GM19328 (cell line): ENCODE measurements around the gene DNM2.
"Not testable (repeated sequence)": the region's sequence is repeated elsewhere in the genome, so short reads cannot be mapped to it uniquely, and the experiment has no call there.

Experiments used
- ATAC-seq: cut with Tn5 transposase; IDR thresholded peaks from one replicate; pipeline ENCODE4 v1.9.1; 2021; ENCODE audit warnings: mild to moderate bottlenecking, moderate library complexity; ENCODE audit not compliant: unreplicated experiment

DNM2 gene

DNA sequence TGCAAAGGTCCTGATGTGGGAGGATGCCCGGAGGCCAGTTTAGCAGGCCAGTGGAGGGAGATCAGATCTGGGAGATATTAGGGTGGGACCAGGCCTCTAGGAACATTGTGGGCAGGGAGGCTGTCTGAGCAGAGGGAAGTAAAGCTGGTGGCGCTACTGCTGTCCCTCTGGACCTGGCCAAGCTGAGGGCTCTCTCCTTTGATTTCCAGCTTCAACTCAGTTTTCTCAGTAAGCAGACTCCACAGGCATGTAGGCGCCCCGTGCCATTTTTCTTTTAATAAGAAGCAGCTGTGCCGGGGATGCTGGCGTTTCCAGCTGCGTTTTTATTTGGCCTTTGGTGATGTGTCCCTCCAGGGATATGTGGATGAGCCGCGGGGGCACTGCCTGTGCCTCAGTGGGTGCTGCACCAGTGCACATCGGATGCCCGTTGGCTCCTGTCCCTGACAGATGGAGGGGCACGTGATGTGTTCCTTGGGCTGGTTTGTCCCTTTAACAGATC, 6.7 kb downstream of the DNM2 start:
- ATAC-seq: no peak

DNA sequence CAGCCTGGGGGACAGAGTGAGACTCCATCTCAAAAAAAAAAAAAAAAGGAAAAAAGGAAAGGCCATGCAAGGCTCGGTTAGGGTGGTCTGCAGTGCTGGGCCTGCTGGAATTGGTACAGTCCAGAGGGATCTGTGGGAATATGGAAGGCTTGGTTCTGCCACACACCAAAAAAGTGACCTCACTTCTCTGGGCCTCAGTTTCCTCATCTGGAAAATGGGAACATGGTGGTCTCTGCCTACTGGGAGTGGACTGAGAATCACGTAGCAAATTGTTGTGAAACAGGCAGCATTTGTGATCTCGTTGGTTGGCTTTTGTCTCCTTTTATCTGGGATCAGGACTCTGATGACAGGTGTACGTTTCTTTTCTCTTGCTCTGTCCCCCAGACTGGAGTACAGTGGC, 7.5 kb downstream of the DNM2 start:
- no peak for ATAC-seq

DNA sequence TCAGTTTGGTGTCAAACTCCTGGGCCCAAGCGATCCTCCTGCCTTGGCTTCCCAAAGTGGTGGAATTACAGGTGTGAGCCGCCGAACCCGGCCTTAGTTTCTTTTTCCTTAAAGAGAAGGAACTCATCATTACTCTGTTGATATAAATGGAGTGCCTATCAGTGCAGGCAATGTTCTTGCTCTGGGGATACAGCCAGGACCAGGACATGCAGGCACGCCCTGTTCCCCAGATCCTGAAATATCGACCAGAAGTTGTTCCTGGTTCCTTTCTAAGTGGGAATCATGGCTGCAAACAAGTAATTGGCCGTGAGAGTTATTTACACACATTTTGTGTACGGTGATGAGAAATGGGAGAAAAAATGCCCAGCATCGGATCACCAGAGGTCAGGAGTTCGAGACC, 8.4 kb downstream of the DNM2 start:
- ATAC-seq: no peak

- no peak for ATAC-seq
Measured at GRCh38 chr19:10727685-10728201, 9.9 kb downstream of the DNM2 start.

GRCh38 chr19:10729411-10729810, 11.5 kb downstream of the DNM2 start:
- ATAC-seq: no peak

DNA sequence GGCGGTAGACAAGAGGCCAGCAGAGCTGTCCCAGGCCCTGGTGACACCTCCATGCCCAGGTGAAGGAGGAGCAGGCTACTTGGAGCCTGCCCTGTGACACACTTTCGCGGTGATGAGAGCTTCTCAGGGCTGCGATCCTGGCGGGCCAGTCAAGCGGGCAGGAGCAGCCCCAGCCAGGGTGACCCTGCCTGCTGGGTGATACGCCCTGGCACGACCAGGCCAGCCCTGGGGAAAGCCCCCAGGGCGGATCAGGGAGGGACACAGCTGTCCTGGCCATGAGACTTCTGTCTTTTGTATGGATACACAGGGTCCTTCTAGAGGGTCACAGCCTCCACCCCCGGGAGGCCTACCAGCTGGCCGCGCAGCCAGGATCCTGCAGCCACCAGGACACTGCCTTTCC, 13.1 kb downstream of the DNM2 start:
- ATAC-seq: no peak

DNA sequence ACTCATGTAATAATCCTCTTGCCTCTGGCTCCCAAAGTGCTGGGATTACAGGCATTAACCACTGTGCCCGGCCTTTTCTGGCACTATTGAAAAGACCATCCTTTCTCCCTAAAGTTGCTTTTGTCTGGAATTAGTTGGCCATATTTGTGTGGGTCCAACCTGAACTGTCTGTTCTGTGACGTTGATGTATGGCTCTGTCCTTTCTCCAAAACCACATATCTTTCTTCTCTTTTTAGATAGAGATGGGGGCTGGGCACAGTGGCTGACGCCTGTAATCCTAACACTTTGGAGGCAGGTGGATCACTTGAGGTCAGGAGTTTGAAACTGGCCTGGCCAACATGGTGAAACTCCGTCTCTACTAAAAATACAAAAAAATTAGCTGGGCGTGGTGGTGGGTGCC, 17.9 kb downstream of the DNM2 start:
- ATAC-seq: no peak

- ATAC-seq: no peak
Measured at GRCh38 chr19:10736189-10736588, 18.3 kb downstream of the DNM2 start.

- ATAC-seq: no peak
Measured at GRCh38 chr19:10736916-10737551, 19.2 kb downstream of the DNM2 start.

- no peak for ATAC-seq
Measured at GRCh38 chr19:10737722-10738121, 19.8 kb downstream of the DNM2 start.

- no peak for ATAC-seq
Measured at GRCh38 chr19:10740798-10741197, 22.9 kb downstream of the DNM2 start.

DNA sequence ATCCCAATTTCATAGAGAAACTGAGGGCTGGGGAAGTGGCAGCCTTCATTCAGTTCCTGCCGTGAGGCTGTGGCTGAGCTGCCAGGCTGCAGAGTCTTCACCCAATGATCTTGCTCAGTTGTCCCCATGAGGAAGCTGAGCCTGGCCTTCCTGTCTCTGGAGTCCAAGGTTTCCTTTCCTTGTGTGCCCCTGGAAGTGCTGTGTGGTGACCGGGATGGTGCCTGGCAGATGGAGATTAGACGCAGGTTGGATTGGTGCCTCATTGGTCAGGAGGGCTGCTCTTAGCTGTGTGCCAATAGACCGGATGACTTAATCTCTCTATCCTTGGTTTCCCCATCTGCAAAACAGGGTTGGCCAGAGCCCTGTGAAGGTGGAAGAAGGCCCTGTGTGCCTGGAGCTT, 24.6 kb downstream of the DNM2 start:
- ATAC-seq: no peak

- no peak for ATAC-seq
Measured at GRCh38 chr19:10744253-10744798, 26.4 kb downstream of the DNM2 start.

DNA sequence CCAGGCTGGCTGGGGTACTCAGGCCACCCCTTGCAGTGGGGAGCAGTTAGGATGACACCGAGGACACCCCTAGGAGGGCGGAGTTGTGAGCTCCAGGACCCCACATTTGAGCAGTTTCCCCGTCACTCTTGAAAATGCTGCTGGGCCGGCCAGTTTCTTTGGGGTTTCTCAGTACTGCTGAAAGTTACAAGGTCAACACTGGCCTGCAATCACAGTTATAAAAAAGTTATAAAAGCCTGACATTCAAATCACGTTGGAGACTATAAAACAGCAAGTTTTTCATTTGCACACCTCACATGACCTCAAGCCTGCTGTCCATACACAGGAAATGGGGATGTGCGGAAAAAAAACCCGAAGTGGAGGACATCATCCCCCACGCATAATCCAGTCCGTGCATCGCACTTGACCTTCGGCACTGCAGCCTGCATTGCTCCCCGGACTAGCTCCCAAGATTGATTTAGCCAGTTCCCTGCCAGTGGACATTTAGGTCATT, 27.0 kb downstream of the DNM2 start:
- ATAC-seq: no peak

DNA sequence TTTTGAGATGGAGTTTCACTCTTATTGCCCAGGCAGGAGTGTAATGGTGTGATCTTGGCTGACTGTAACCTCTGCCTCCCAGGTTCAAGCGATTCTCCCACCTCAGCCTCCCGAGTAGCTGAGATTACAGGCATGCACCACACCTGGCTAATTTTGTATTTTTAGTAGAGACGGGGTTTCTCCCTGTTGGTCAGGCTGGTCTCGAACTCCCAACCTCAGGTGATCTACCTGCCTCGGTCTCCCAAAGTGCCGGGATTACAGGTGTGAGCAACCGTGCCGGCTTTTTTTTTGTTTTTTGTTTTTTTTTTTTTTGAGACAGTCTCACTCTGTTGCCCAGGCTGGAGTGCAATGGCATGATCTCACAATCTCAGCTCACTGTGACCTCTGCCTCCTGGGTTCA, 28.6 kb downstream of the DNM2 start:
- not testable (repeated sequence) for ATAC-seq

DNA sequence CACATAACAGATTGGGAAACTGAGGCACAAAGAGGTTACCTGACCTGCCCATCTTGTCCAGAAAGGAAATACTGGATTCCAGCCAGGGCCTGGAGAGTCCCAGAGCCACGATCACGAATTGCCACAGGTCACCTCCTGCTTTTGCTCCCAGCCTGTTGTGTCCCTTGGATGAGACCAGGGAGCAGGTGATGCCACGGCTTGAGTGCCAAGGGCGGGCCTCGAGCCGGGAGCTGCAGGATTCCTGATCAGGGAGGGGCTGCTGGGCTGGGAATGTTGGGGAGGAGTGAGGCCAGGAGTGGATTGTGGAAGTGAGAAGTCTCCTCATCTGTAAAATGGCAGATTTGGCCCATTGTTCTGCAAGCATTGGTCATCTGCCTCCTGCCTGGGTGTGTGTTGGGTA, 29.4 kb downstream of the DNM2 start:
- ATAC-seq: no peak

DNA sequence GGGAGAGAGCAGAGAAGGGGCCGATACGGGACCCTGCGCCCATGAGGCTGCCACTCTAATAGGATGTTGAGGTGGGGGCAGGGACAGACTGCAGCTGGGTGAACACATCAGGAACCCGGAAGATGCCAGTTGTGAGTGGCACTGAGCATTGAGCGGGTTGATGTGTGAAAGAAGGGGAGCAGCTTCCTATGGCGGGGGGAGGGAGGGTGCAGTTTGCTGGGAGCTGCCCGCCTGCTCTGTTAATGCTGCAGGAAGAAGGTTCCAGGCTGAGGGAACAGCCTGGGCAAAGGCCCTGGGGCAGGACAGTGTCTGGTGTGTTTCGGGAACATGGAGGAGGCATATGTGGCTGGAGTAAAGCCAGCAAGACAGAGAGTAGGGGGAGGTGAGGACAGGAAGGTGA, 29.8 kb downstream of the DNM2 start:
- no peak for ATAC-seq

DNA sequence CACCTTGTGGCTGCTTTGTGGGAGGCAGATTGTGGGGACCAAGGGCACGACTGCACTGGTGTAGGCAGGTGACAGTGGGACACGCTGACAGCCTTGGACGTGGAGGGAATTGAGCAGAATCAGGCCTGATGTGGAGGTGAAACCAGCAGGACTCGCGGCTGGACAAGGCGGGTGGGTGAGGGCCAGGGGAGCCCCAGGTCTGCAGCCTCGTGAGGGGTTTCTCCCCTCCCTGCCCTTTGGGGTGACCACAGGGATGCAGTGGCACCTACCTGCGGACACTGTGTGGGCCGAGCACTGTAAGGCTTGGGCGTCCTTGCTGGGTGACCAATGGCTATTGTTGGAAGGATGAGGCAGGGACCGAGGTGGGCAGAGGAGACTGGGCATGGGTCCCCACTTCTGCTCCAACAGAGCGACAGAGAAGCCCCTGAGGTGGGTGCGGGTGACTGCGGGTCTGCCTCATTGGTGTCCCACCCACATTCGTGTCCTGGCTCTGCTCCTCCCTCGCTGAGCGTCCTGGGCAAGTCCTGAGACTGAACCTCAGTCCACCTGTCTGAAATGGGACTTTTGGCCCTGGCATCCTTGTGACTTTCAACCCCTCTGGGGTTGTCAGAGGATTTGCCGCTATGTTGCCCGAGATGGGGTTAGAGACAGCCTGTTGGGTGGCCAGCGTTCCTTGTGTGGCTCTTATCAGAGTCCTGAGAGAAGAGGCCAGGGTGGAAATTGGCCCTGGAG, 30.5 kb downstream of the DNM2 start:
- ATAC-seq: no peak

DNA sequence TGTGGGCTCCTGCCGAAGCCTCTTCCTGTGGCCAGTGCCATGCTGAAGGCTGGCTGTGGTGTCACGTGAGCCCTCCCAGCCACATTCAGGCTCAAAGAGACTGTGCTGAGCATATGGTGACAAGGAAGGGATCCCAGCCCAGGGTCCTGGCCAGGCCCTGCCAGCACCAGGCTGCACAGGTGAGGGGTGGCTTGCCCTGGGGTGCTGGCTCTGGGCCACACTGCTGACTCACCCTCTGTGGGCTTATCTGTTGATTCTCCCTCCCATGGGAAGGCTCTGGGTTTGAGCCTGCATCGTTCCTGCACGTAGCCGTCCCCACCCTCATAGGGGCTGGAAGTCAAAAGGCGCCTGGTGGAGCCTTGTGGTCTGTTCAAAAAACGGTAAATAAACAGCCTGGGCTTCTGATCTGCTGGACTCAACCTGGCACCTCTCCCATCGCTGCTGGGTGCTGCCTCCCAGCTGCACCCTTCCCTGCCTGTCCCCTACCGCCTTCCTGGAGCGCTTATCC, 31.1 kb downstream of the DNM2 start:
- no peak for ATAC-seq

DNA sequence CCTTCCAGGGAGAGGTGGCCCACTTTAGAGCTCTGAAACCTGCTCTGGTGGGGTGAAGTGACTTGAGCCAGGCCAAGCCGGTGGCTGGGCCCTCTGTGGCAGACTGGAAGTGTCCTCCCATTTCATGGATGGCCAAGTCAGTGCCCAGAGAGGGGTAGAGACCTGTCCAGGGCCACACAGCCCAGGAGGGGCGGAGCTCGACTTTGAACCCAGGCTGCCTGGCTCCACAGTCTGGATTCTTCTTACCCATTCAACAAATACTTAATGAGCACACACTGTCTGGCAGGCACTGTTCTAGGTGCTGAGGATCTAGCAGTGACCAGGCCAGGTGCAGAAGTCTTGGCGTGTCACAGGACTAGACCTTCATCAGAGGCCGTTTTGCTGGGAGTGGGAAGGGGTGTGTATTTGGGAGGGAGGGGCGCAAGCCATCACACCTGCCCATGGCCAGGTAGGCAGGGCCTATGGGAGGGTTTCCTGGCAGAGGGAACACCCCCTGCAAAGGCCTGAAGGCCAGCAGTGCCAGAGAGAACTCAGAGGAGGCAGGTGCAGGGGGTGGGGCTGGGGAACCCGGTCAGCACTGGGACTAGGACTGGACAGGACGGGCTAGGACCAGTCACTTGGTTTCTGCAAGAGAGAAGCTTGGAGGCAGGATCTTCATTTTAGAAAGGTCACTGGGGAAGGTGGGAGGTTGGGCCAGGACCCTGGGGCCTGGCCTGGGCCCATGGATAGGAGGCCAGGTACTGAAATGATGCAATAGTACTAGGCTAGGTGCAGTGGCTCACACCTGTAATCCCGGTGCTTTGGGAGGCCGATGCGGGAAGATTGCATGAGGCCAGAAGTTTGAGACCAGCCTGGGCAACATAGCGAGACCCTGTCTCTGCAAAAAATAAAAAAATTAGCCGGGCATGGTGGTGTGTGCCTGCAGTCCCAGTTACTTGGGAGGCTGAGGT, 31.8 kb downstream of the DNM2 start:
- no peak for ATAC-seq
